ENCODE data around the gene DENND1A. TPM values are rescaled to one million over a fixed set of nuclear protein-coding genes. Genes with fewer than 3 reads are reported as not detected.

The DENND1A gene
- total RNA-seq, 1 donor from 2014 or later = 48.1 TPM

GRCh38 chr9:123922431-123922830, 7.5 kb downstream of the DENND1A start:
- peaks cover 8% of the 10 kb centered on the region for H3K9me3 Mint-ChIP-seq
- Histone ChIP-seq H3K36me3 (peaks cover 5% of the 10 kb centered on the region), H3K4me3 (no peak overlapping the region), H3F3A (ENCODE audit: low read depth) (no peaks in the 10 kb centered on the region), H3K9me3 (ENCODE audit: low read depth) (no peaks in the 10 kb centered on the region), H3K4me2 (no peak overlapping the region), H4K20me1 (ENCODE audit: low read depth) (peaks cover 21% of the 10 kb centered on the region), H3K79me2 (ENCODE audit: low read depth) (peaks cover 96% of the 10 kb centered on the region), H3K27me3 (no peaks in the 10 kb centered on the region), H3K4me1 (peaks cover 16% of the 10 kb centered on the region), H3K9ac (no peak overlapping the region), H2AFZ (replicated peaks) (no peak overlapping the region), H3K27ac (no peak overlapping the region)
- DNase-seq (ENCODE audit: low spot score) = no peak
- no peak overlapping the region for H3K27ac Mint-ChIP-seq
- H3K4me1 Mint-ChIP-seq = peaks cover 8% of the 10 kb centered on the region
- no peaks in the 10 kb centered on the region for H3K27me3 Mint-ChIP-seq (ENCODE audit: insufficient read depth, low read depth)
- no peak overlapping the region for H3K4me3 Mint-ChIP-seq
- TF ChIP-seq EZH2phosphoT487 (IDR thresholded peaks at IDR 0.05) (no peak), EZH2 (IDR thresholded peaks at IDR 0.05) (no peak), CTCF (IDR thresholded peaks at IDR 0.05) (no peak)
- H3K36me3 Mint-ChIP-seq = peaks cover 11% of the 10 kb centered on the region

DNA sequence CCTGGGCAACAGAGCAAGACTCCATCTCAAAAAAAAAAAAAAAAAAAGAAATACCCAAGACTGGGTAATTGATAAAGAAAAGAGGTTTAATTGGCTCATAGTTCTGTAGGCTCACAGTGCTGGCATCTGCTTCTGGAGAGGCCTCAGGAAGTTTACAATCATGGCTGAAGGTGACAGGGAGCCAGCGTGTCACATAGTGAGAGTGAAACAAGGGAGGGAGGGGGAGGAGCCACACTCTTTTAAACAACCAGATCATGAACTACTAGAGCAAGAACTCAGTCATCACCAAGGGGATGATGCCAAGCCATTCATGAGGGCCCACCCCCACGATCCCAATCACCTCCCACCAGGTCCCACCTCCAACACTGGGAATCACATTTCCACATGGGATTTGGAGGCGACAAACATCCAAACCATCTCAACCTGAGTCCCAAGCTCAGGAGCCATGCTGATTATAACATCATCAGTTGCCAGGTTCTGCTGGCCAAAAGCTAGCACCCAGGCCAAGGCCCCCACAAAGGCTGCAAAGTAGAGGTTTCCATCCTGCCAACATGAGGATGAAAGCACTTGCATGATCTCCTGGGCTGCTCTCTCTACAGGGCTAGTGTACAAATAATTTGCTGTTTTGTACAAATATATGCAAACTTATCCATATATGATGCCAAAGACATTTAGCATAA, 15.3 kb downstream of the DENND1A start:
- Histone ChIP-seq H3K36me3 (peaks cover 5% of the 10 kb centered on the region), H3K79me2 (ENCODE audit: low read depth) (peaks cover 99% of the 10 kb centered on the region), H3K4me2 (no peak overlapping the region), H3K9me3 (ENCODE audit: low read depth) (no peaks in the 10 kb centered on the region), H3K27ac (no peak overlapping the region), H2AFZ (replicated peaks) (no peak overlapping the region), H3K4me3 (no peak overlapping the region), H3K4me1 (no peaks in the 10 kb centered on the region), H3F3A (ENCODE audit: low read depth) (peaks cover 3% of the 10 kb centered on the region), H3K9ac (no peak overlapping the region), H4K20me1 (ENCODE audit: low read depth) (no peaks in the 10 kb centered on the region), H3K27me3 (no peaks in the 10 kb centered on the region)
- no peak overlapping the region for H3K27ac Mint-ChIP-seq
- no peak overlapping the region for H3K4me3 Mint-ChIP-seq
- no peaks in the 10 kb centered on the region for H3K4me1 Mint-ChIP-seq
- peaks cover 10% of the 10 kb centered on the region for H3K9me3 Mint-ChIP-seq
- H3K36me3 Mint-ChIP-seq = peaks cover 17% of the 10 kb centered on the region
- TF ChIP-seq EZH2 (IDR thresholded peaks at IDR 0.05) (no peak), CTCF (IDR thresholded peaks at IDR 0.05) (no peak), EZH2phosphoT487 (IDR thresholded peaks at IDR 0.05) (no peak)
- DNase-seq (ENCODE audit: low spot score) = no peak
- H3K27me3 Mint-ChIP-seq (ENCODE audit: insufficient read depth, low read depth) = peaks cover 7% of the 10 kb centered on the region

DNA sequence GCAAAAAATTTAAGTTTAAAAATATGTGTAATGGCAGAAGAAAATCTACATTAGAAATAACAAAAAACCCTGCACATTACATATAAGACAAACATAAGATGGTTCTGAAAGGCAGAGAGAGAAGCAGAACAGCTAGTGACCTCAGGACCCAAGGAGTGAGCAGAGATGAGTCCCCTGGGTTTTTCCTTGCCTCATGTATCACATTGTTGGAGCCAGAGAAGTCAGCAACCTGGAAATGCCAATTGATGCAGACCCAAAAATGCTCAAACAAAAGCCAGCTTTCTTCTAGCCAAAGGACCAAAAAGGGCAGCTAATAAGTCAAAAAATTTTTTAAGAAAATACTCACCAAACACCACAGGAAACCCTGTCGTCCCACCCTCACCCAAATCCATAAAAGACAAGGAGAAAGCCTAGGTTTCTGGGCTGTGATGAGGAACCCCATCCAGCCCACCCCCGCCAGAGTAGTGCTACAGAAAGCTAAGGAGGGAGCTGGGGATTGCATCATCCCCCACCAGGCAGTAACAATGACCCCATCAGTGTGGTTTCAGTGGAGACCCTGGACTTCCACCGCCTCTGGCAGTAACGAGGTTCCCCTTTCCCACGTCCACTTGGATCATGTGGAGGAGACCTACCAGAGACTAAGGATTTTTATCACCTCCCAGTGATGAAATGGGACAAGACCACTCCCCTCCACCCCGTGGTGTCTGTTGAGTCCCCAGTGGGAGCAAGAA, 17.6 kb downstream of the DENND1A start:
- Mint-ChIP-seq H3K27ac (no peak overlapping the region), H3K4me3 (no peak overlapping the region), H3K27me3 (ENCODE audit: insufficient read depth, low read depth) (peaks cover 7% of the 10 kb centered on the region), H3K4me1 (no peaks in the 10 kb centered on the region), H3K36me3 (peaks cover 20% of the 10 kb centered on the region), H3K9me3 (peaks cover 13% of the 10 kb centered on the region)
- Histone ChIP-seq H2AFZ (replicated peaks) (no peak overlapping the region), H3K4me2 (no peak overlapping the region), H3K9me3 (ENCODE audit: low read depth) (no peaks in the 10 kb centered on the region), H3K36me3 (no peaks in the 10 kb centered on the region), H3K27me3 (no peaks in the 10 kb centered on the region), H3K4me1 (no peaks in the 10 kb centered on the region), H3K4me3 (no peak overlapping the region), H3K9ac (no peak overlapping the region), H3K79me2 (ENCODE audit: low read depth) (peaks cover 83% of the 10 kb centered on the region), H4K20me1 (ENCODE audit: low read depth) (no peaks in the 10 kb centered on the region), H3K27ac (no peak overlapping the region), H3F3A (ENCODE audit: low read depth) (peaks cover 3% of the 10 kb centered on the region)
- no peak for TF ChIP-seq CTCF (IDR thresholded peaks at IDR 0.05)
- DNase-seq (ENCODE audit: low spot score) = no peak
